HG03571 (cell line): ENCODE data around the gene ACOT11.

Experiments
- ATAC-seq: cut with Tn5 transposase; IDR thresholded peaks from one replicate; pipeline ENCODE4 v1.9.1; 2021; ENCODE audit not compliant: unreplicated experiment

ACOT11 gene

GRCh38 chr1:54583871-54584270 lies 35.8 kb downstream of the ACOT11 start:
- ATAC-seq = no peak

GRCh38 chr1:54584575-54584974 lies 36.5 kb downstream of the ACOT11 start:
- no peak for ATAC-seq

GRCh38 chr1:54585181-54586066 lies 37.4 kb downstream of the ACOT11 start:
- no peak for ATAC-seq

- no peak for ATAC-seq
Measured at GRCh38 chr1:54588377-54588776, 40.3 kb downstream of the ACOT11 start.

GRCh38 chr1:54591127-54591756 lies 43.2 kb downstream of the ACOT11 start:
- ATAC-seq = no peak

- no peak for ATAC-seq
Measured at GRCh38 chr1:54593571-54594160, 45.6 kb downstream of the ACOT11 start.

- no peak for ATAC-seq
Measured at GRCh38 chr1:54594463-54594862, 46.4 kb downstream of the ACOT11 start.

- no peak for ATAC-seq
Measured at GRCh38 chr1:54595956-54596498, 48.0 kb downstream of the ACOT11 start.

GRCh38 chr1:54596756-54597155 lies 48.7 kb downstream of the ACOT11 start:
- ATAC-seq = no peak

GRCh38 chr1:54597455-54598030 lies 49.5 kb downstream of the ACOT11 start:
- ATAC-seq = no peak

- ATAC-seq = no peak
Measured at GRCh38 chr1:54599211-54599823, 51.3 kb downstream of the ACOT11 start.

GRCh38 chr1:54600947-54601721 lies 53.1 kb downstream of the ACOT11 start:
- no peak for ATAC-seq

GRCh38 chr1:54601730-54602129 lies 53.7 kb downstream of the ACOT11 start:
- ATAC-seq = no peak

- no peak for ATAC-seq
Measured at GRCh38 chr1:54602554-54602953, 54.5 kb downstream of the ACOT11 start.

- no peak for ATAC-seq
Measured at GRCh38 chr1:54603241-54603640, 55.2 kb downstream of the ACOT11 start.

- ATAC-seq = no peak
Measured at GRCh38 chr1:54604051-54604450, 56.0 kb downstream of the ACOT11 start.

- no peak for ATAC-seq
Measured at GRCh38 chr1:54604572-54605370, 56.7 kb downstream of the ACOT11 start.

GRCh38 chr1:54606096-54606989 lies 58.3 kb downstream of the ACOT11 start:
- ATAC-seq = no peak
